GM18499 (cell line): ENCODE measurements around the gene MYORG.
A peak's percentile ranks its signal among the peaks of the same experiment; 100 is the strongest.
"Not testable (repeated sequence)": the region's sequence is repeated elsewhere in the genome, so short reads cannot be mapped to it uniquely, and the experiment has no call there.

Experiments used
- ATAC-seq: cut with Tn5 transposase; IDR thresholded peaks from one replicate; pipeline ENCODE4 v1.9.1; 2021; ENCODE audit warnings: moderate number of reproducible peaks; ENCODE audit not compliant: insufficient read depth, unreplicated experiment

Gene MYORG

GRCh38 chr9:34338079-34338478 lies 38.6 kb downstream of the MYORG start:
- ATAC-seq, result not testable (repeated sequence)

DNA sequence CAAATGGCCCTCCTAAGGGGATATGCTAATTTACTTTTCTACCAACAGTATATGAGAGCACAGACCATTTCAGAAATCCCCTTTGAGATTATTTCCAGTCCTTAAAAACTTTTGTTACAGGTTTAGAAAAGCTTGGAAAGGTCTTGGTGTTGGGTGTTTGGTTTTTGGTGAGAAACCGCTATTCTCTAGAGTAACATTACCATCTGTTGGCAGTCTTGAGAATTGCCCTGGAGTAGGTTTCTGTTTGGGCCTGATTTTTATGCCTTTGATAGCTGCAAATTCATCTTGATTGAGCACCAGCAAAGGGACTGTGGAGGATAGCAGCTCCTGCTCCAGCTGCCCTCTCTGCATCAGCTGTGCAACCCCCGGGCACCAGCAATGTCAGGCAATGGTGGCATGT lies 39.3 kb downstream of the MYORG start:
- no peak for ATAC-seq

DNA sequence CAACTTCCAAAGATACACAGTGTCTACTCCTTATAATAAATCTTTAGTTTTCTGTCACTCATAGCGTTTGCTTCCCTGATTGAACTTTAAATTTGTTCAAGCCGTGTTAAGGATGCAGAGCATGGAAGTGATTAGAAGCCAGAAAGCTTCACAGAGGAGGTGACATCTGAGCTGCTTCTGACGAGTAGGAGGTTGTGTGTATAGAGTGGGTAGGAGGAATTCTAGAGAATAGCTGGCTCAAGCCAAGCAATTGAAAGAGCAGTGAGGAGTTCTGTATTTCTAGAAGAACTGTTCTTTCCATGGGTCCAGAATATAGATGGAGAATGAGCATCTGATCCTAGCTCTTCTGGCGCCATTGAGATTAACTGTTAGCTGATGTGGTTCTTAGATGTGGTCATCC lies 41.3 kb downstream of the MYORG start:
- no peak for ATAC-seq

DNA sequence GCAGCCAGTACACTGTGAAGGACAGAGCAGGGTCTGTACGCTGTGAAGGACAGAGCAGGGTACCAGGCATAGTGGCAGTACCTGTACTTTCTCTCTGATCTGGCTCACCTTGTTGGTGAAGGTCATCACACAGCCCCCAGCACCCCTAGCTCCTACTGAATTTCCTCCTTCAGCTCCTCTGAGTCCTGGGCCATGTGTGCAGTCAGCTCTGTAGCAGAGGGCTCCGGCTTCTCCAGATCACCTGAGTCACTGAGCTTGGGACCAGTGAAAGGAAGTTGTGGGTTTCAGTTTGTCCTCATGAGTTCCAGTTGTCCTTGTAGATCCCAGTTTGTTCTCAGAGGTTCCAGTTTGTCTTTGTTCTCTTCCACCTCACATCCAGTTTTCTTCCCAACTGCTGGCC lies 41.8 kb downstream of the MYORG start:
- no peak for ATAC-seq

- no peak for ATAC-seq
These were observed 42.3 kb downstream of the MYORG start for GRCh38 chr9:34334337-34334824.

GRCh38 chr9:34333836-34334235 lies 42.9 kb downstream of the MYORG start:
- ATAC-seq, result no peak

GRCh38 chr9:34332076-34332964 lies 44.4 kb downstream of the MYORG start:
- ATAC-seq, result no peak

DNA sequence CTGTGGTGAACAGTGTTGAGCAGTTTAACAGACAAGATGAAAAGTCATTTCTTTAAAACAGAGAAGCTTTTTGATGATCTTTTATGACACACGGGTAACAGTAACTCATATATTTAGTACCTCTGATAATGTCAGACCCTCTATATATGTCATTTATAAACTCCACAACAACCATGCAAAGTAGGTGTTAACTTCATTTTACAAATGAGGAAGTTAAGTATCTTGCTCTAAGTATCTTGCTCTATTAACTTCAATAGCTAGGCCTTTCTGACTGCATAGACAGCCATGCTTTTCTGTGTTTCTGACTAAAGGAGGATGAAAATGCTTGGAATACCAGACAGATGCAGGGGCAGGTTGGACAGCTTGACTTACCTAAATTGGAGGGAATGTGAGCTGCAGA lies 45.5 kb downstream of the MYORG start:
- ATAC-seq, result no peak

GRCh38 chr9:34328987-34329832 lies 47.5 kb downstream of the MYORG start, which contains the start of the genes KIF24 and NUDT2:
Gene KIF24, minus strand, starts transcription at chr9:34329268. Its CDS starts 17,922 bp downstream, at chr9:34311346.
Gene NUDT2, plus strand, starts transcription at chr9:34329569. Its CDS starts 9,471 bp downstream, at chr9:34339040.
- peak; percentile 86 for ATAC-seq

DNA sequence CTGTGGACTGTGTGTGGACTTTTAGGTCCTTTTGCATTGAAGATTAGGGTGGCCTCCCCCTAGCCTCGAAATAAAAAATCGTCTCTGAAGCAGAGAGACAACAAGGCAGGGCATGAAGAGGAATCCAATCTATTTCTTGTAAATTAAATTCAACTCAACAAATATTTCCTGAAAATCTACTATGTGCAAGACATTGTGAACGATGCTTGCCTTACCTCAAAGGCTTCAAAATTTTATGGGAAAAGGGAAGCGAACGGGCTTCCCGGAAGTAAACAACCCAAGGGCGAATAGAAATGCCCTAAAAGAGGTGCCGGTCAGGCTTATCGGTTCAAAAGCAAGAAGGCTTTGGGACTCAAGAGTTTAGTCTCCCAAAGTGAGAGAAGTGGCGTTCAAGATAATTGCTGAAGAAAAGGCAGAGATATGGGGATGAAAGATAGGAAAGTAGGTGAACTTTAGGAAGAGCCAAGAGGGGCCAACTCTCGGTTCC lies 48.2 kb downstream of the MYORG start:
- ATAC-seq, result no peak

- no peak for ATAC-seq
These were observed 50.0 kb downstream of the MYORG start for GRCh38 chr9:34326690-34327089.

DNA sequence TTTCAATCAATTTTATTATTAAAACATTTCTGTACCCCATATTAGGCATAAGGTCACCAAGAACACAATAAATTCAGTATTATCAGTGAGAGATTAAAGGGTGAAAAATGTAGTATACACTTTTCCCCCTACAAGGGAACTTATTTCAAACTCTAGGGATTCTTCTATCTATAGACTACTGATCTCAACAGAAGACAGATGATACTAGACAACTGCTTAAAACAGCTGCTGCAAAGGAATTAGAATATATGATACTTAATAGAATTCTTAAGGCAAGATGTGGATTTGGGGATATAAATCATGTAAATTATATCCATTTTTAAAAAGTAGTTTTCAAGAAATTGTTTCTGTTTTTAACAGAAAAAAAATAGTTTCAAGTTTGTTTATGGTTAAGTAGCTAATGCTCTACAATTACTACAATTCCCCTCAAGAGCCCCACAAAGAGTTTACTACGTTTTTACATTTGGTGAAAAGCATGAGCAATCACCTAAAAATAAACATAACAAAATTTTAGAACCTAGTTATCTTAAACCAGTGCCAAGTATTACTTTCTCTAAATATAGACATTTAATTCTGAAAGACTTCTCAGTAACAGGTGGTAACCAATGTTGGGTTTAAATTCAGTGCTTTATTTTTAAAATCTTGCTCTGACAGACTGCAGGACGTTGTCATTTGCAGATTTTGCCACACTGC lies 53.7 kb downstream of the MYORG start:
- no peak for ATAC-seq

DNA sequence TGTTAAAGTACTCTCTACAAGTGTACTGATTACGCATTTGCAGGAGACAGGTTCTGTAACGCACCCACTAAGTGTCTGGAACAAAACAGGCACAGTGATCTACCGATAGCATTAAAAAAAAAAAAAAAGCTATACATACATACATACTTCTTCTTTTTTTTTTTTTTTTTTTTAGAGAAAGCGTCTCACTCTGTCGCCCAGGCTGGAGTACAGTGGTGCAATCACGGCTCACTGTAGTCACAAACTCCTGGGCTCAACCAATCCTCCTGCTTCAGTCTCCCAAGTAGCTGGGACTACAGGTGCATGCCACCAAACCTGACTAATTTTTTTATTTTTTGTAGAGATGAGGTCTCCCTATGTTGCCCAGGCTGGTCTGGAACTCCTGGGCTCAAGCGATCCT lies 55.2 kb downstream of the MYORG start:
- ATAC-seq, result no peak

DNA sequence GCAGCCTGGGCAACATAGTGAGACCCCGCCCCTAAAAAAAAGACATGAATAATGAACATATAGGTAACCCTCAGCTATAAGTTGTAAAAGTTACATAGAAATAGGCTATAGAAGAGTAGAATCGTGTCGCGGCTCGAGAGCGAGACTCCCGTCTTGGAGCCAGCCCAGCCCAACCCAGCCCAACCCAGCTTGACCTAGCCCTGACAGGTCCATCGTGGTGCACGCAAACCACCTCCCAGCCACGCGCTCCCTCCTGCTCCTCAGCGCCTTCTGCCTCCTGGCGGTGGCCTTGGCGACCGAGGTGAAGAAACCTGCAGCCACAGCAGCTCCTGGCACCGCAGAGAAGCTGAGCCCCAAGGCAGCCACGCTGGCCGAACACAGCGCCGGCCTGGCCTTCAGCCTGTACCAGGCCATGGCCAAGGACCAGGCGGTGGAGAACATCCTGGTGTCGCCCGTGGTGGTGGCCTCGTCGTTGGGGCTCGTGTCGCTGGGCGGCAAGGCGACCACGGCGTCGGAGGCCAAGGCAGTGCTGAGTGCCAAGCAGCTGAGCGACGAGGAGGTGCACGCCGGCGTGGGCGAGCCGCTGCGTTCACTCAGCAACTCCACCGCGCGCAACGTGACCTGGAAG lies 58.4 kb downstream of the MYORG start:
- ATAC-seq, result no peak

DNA sequence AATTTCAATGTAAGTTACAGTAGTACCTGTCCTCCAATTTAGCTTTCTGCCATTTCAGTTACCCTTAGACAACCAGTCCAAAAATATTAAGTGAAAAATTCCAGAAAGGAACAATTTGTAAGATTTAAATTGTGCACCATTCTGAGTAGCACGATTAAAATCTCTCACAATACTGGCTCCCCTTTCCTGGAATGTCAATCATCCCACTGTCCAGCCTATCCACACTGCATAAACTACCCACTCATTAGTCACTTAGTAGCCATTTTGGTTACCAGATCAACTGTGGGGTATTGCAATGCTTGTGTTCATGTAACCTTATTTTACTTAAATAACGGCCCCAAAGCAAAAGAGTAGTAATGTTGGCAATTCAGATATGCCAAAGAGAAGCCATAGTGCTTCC lies 59.3 kb downstream of the MYORG start:
- ATAC-seq, result no peak
